Liver (tissue), 9 donors: ENCODE measurements around the gene ATP4A. TPM values are rescaled to one million over a fixed set of nuclear protein-coding genes. Genes with fewer than 3 reads are reported as not detected.

ENCODE experiments used
- DNase-seq: peaks from one replicate; pipeline ENCODE4 v3.0.0-alpha.2; 2017; ENCODE audit warnings: low spot score
- H3K27ac ChIP-seq, 2 donors: one replicate each; pipeline ENCODE4 v1.7.0; 2013; ENCODE audit warnings: inconsistent platforms in 2 of 2, low read length in 2 of 2, control low read depth in 1 of 2, low read depth in 1 of 2, mild to moderate bottlenecking in 1 of 2
- H3K27me3 ChIP-seq, 4 donors: one replicate each; pipeline versions ENCODE4 v1.6.1 to v1.7.0; 2013; ENCODE audit warnings: low read length in 3 of 4, inconsistent platforms in 1 of 4, mild to moderate bottlenecking in 1 of 4, moderate library complexity in 1 of 4; ENCODE audit not compliant: control insufficient read depth in 4 of 4, insufficient read depth in 4 of 4
- H3K36me3 ChIP-seq, 4 donors: one replicate each; pipeline versions ENCODE4 v1.6.1 to v1.7.0; 2013; ENCODE audit warnings: low read length in 3 of 4, mild to moderate bottlenecking in 3 of 4, low read depth in 1 of 4, moderate library complexity in 1 of 4; ENCODE audit not compliant: control insufficient read depth in 4 of 4, insufficient read depth in 3 of 4
- H3K4me1 ChIP-seq, 4 donors: one replicate each; pipeline versions ENCODE4 v1.6.1 to v1.7.0; 2013; ENCODE audit warnings: low read length in 3 of 4, mild to moderate bottlenecking in 3 of 4, moderate library complexity in 1 of 4; ENCODE audit not compliant: control insufficient read depth in 4 of 4, insufficient read depth in 4 of 4
- H3K4me3 ChIP-seq, 3 donors: one replicate each; pipeline versions ENCODE4 v1.6.1 to v1.7.0; 2013; ENCODE audit warnings: low read length in 3 of 3, control low read depth in 1 of 3, low read depth in 1 of 3, mild to moderate bottlenecking in 1 of 3
- H3K9ac ChIP-seq, 2 donors: one replicate each; pipeline ENCODE4 v1.7.0; 2013; ENCODE audit warnings: low read length in 2 of 2, mild to moderate bottlenecking in 2 of 2, moderate library complexity in 2 of 2, control low read depth in 1 of 2, low read depth in 1 of 2
- H3K9me3 ChIP-seq, 4 donors: one replicate each; pipeline versions ENCODE4 v1.6.1 to v1.7.0; 2013; ENCODE audit warnings: low read length in 3 of 4; ENCODE audit not compliant: control insufficient read depth in 4 of 4
- ATF3 ChIP-seq: IDR thresholded peaks from 2 replicates; pipeline ENCODE4 v1.6.1; 2016; ENCODE audit warnings: antibody characterized with exemption
- EGR1 ChIP-seq, 2 donors: IDR thresholded peaks; 2 replicates each; pipeline ENCODE4 v1.6.1; 2016 to 2018; ENCODE audit warnings: antibody characterized with exemption in 2 of 2, low read depth in 2 of 2
- FOXA1 ChIP-seq: IDR thresholded peaks from 2 replicates; pipeline ENCODE4 v1.6.1; 2016; ENCODE audit warnings: antibody characterized with exemption
- FOXA2 ChIP-seq: IDR thresholded peaks from 2 replicates; pipeline ENCODE4 v1.6.1; 2016; ENCODE audit warnings: antibody characterized with exemption
- GABPA ChIP-seq, 2 donors: IDR thresholded peaks in 1 of 2; conservative IDR thresholded peaks in 1 of 2; 2 replicates each; pipeline ENCODE4 v1.6.1; 2016; ENCODE audit warnings: antibody characterized with exemption in 2 of 2, mild to moderate bottlenecking in 1 of 2, moderate library complexity in 1 of 2
- HNF4A ChIP-seq, 2 donors: conservative IDR thresholded peaks; 2 replicates each; pipeline ENCODE4 v1.6.1; 2016; ENCODE audit warnings: antibody characterized with exemption in 2 of 2, mild to moderate bottlenecking in 2 of 2
- HNF4G ChIP-seq: IDR thresholded peaks from 2 replicates; pipeline ENCODE4 v1.6.1; 2016; ENCODE audit warnings: antibody characterized with exemption
- JUND ChIP-seq, 2 donors: IDR thresholded peaks; 2 replicates each; pipeline ENCODE4 v1.6.1; 2016; ENCODE audit warnings: antibody characterized with exemption in 2 of 2
- NR2F2 ChIP-seq: IDR thresholded peaks from 2 replicates; pipeline ENCODE4 v1.6.1; 2016; ENCODE audit warnings: antibody characterized with exemption
- RAD21 ChIP-seq, 2 donors: IDR thresholded peaks; 2 replicates each; pipeline ENCODE4 v1.6.1; 2016; ENCODE audit warnings: antibody characterized with exemption in 2 of 2, mild to moderate bottlenecking in 2 of 2
- REST ChIP-seq: IDR thresholded peaks from 2 replicates; pipeline ENCODE4 v1.6.1; 2016; ENCODE audit warnings: antibody characterized with exemption, mild to moderate bottlenecking
- RXRA ChIP-seq, 2 donors: IDR thresholded peaks; 2 replicates each; pipeline ENCODE4 v1.6.1; 2017 to 2018; ENCODE audit warnings: antibody characterized with exemption in 2 of 2, mild to moderate bottlenecking in 1 of 2
- SP1 ChIP-seq: IDR thresholded peaks from 2 replicates; pipeline ENCODE4 v1.6.1; 2018; ENCODE audit warnings: antibody characterized with exemption, mild to moderate bottlenecking
- TAF1 ChIP-seq: conservative IDR thresholded peaks from 2 replicates; pipeline ENCODE4 v1.6.1; 2016; ENCODE audit warnings: antibody characterized with exemption, mild to moderate bottlenecking
- YY1 ChIP-seq: IDR thresholded peaks from 2 replicates; pipeline ENCODE4 v1.6.1; 2016; ENCODE audit warnings: antibody characterized with exemption, mild to moderate bottlenecking
- ZBTB33 ChIP-seq: IDR thresholded peaks from 2 replicates; pipeline ENCODE4 v1.6.1; 2016; ENCODE audit warnings: antibody characterized with exemption
- WGBS: extraction: QIAGEN DNeasy Blood & Tissue Kit; methylation state at CpG from one replicate; pipeline ENCODE4 v1.1.7; 2013; 5-methylcytosine and 5-hydroxymethylcytosine counted together
- polyA plus RNA-seq, 2 donors: library from polyadenylated mRNA; stranded (reverse) in 1 of 2; unstranded in 1 of 2; fragments of 200-250 nt in 1 of 2; fragments of >200 nt in 1 of 2; fragmentation: Nextera tagmentation in 1 of 2; extraction: Ambion mirVana in 1 of 2; gene quantifications; one replicate each; pipeline versions ENCODE4 v1.2.1 to v1.2.3, GENCODE V29; 2013 to 2015
- total RNA-seq, 2 donors: library from RNA; depleted of rRNA; stranded (reverse); fragments of >200 nt; gene quantifications; one replicate each; pipeline ENCODE4 v1.2.3, GENCODE V29; 2014
- TF ChIP-seq, protein P1 (sequence below): fragments of 150-350 bp; IDR thresholded peaks from 2 replicates; pipeline ENCODE4 v1.5.1; 2017; ENCODE audit warnings: improper control_type of control experiment, low read depth, low read length; ENCODE audit not compliant: missing input control
- TF ChIP-seq, protein P2 (sequence below): IDR thresholded peaks from 2 replicates; pipeline ENCODE4 v1.6.1; 2016; ENCODE audit warnings: antibody characterized with exemption
- donor health status: healthy.
- donor health status: healthy.
- donor health status: healthy.
- donor health status: healthy.
- donor health status: healthy.

Gene ATP4A
- total and polyA plus RNA-seq, 4 donors: not detected

DNA sequence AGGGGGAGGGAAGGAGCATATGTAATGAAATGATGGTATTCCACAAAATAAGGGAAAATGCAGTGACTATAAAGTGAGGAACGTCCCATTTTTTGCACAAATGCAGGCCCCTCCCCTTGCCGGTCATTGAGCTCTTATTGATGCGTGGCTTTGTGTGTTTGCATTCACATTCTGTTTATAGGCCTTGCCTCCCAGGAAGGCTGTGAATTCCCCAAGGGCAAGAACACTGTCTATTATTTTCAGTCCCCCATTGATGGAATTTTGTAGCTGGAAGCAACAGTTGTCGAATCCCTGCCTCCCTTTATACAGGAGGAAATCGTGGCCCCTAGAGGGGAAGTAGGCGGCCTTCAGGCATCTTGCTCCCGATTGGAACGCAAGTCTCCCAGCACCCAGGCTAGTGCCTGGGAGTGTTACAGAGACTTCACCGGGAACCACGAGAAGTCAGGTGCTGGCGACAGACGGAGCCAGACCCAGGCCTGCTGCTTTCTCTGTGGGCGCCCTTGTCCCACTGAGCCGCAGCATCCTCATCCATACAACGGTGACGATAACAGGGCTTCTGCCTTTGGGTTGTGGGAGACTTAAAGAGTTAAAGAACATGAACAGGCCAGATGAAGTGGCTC is 42.2 kb downstream of the ATP4A start:
- 76% methylated on average over 16 of the region's 16 CpGs for WGBS
- no peak for TF ChIP-seq ATF3
- no peak for TF ChIP-seq HNF4A (conservative IDR thresholded peaks at IDR 0.05)
- TF ChIP-seq HNF4G: no peak
- TF ChIP-seq ZBTB33: no peak
- no peak for TF ChIP-seq GABPA (IDR thresholded peaks at IDR 0.05 in 1 of 2, conservative IDR thresholded peaks at IDR 0.05 in 1 of 2)
- no peak for TF ChIP-seq FOXA1
- no peak for TF ChIP-seq YY1
- TF ChIP-seq SP1: no peak
- no peak for TF ChIP-seq RAD21 (IDR thresholded peaks at IDR 0.05)
- no peak for TF ChIP-seq TAF1
- no peak for TF ChIP-seq RXRA (IDR thresholded peaks at IDR 0.05)
- no peak for TF ChIP-seq REST
- TF ChIP-seq, protein P1, sequence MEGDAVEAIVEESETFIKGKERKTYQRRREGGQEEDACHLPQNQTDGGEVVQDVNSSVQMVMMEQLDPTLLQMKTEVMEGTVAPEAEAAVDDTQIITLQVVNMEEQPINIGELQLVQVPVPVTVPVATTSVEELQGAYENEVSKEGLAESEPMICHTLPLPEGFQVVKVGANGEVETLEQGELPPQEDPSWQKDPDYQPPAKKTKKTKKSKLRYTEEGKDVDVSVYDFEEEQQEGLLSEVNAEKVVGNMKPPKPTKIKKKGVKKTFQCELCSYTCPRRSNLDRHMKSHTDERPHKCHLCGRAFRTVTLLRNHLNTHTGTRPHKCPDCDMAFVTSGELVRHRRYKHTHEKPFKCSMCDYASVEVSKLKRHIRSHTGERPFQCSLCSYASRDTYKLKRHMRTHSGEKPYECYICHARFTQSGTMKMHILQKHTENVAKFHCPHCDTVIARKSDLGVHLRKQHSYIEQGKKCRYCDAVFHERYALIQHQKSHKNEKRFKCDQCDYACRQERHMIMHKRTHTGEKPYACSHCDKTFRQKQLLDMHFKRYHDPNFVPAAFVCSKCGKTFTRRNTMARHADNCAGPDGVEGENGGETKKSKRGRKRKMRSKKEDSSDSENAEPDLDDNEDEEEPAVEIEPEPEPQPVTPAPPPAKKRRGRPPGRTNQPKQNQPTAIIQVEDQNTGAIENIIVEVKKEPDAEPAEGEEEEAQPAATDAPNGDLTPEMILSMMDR: no peak
- no peak for TF ChIP-seq EGR1 (IDR thresholded peaks at IDR 0.05; ENCODE audit: low read depth in 2 of 2)
- no peak for TF ChIP-seq NR2F2
- no peak for TF ChIP-seq FOXA2
- no peak for TF ChIP-seq JUND (IDR thresholded peaks at IDR 0.05)
- TF ChIP-seq, protein P2, sequence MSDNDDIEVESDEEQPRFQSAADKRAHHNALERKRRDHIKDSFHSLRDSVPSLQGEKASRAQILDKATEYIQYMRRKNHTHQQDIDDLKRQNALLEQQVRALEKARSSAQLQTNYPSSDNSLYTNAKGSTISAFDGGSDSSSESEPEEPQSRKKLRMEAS: no peak
- H3K9ac ChIP-seq: no peak overlapping the region
- no peaks in the 10 kb centered on the region for H3K36me3 ChIP-seq
- H3K27ac ChIP-seq: no peak overlapping the region
- no peaks in the 10 kb centered on the region for H3K9me3 ChIP-seq
- H3K27me3 ChIP-seq: peaks cover 0 to 3% (median 0%) of the 10 kb centered on the region in 4 donors
- no peaks in the 10 kb centered on the region for H3K4me1 ChIP-seq
- DNase-seq: no peak
- H3K4me3 ChIP-seq: no peak overlapping the region
